GM12872 (cell line): ENCODE results near the gene CHMP6.

Experiments
- CTCF ChIP-seq: IDR thresholded peaks from 3 replicates; pipeline ENCODE4 v1.5.1; 2011; ENCODE audit warnings: low read depth, mild to moderate bottlenecking, low read length, moderate library complexity; ENCODE audit not compliant: insufficient read depth

CHMP6 gene

DNA sequence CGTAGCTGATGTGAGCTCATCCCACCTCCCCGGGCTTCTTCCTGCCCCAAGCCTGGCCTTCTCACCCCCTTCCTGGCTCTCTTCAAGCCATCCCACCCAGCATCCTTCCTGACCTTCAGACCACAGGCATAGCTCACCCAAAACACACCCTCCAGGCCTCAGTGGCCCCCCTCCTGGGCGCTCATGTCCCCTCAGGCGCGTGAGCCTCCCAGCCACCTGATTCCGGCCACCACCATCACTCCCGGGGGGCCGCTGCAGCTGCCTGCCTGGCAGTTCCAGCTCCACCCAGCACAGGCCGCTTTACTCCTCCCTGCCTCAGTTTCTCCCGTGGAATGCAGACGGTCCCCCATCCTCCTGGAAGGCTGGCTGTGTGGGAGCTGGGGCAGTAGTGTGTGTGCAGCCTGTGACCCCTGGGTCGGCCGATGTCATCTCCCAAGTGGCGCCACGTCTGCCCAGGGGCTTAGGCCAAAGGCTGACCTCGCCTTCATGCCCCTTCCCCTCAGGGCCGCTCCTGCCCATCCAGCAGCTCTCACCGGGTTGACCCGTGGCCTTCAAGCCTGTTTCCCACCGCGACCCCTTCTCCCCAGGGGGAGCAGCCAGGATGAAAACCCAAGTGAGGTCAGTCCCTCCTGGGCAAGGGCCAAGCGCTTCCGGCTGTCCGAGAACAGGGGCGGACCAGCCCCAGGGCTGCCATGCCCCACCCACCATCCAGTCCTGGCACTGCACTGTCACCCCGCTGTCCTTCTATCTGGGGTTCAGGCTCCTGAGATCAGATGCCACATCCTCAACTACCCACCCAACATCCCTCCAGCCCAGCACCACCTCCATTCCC, 11.9 kb upstream of the CHMP6 start:
- TF ChIP-seq CTCF = no peak

GRCh38 chr17:80980397-80981061, 11.1 kb upstream of the CHMP6 start:
- TF ChIP-seq CTCF = no peak

DNA sequence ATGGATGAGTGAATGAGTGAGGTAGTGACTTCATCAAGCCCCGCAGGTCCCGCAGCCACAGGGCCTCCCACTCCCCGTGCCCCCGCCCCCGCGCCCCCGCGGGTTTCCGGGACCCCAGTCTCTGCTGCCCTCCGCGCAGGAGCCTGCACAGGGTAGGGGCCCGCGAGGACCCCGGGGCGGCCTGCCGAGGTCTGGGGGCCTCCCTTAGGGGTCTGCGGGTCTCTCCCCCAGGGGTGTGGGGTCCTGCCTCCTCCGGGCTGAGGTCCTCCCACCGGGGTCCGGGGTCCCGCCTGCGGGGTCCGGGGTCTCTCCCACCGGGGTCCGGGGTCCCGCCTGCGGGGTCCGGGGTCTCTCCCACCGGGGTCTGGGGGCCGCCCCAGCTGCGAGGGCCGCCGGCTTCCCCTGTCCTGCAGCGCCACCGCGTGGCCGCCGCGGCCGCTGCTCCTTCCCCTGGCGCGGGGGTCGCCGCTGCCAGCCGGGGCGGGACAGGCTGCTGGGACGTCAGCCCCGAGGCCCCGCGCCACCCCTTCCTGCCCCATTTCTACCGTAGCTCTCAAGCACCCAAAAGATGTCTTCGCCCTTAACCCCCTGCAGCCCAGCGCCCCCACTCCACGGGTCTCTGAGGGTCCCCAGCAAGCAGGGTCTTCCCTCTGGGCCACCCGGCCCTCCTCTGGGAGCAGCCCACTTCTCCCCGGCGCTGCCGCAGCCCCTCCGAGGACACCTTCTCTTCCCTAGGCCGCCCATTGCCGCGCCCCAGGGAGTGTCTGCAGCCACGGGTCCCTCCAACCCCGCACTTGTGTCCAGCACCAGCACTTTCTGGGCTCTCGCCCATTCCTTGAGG, 10.4 kb upstream of the CHMP6 start:
- TF ChIP-seq CTCF = peak; percentile 63; the same call in 2 of the 3 replicates

DNA sequence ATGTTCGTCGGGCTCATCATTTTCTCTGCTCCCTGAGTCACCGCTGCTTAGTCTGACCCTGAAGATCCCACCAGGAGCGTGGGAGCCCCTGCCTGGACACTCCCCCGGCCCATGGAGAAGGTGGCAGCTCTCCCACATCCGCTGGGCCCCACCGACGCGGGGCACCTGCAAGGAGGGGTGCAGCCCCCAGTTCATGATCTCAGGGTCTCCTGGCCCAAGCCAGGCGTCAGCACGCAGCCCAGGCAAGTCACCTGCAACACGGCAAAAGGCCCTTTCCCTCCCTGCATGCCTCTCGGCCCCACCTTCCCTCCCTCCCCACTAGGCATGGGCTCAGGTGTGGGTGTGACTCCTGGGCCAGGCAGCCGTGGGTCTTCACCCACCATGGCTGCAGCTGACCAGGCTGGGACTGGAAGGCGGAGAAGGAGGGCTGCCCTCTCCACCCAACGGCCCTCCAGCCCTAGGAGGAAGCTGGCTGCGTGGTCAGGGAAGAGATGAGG, 9.7 kb upstream of the CHMP6 start:
- no peak for TF ChIP-seq CTCF

GRCh38 chr17:80982426-80982974, 9.1 kb upstream of the CHMP6 start:
- no peak for TF ChIP-seq CTCF

DNA sequence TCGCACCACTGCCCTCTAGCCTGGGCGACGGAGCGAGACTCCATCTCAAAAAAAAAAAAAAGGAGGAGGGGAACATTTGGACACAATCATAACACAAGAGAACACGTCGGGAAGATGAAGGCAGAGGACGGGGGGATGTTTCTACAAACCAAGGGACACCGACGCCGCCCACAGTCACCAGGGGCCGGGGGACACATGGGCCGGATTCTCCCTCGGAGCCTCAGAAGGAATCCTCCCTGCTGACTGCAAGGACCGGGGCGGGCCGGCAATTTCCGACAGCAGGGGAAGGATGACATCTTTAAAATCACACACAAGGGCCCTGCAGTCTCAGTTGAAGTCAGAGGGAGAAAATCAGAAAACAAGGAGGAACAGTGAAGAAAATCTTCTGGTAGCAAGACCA, 8.1 kb upstream of the CHMP6 start:
- TF ChIP-seq CTCF = no peak
